Activated T-cell treated with anti-CD3 and anti-CD28 coated beads, Interleukin-2, amount 50 U/mL, for 1 hour (primary cell): ENCODE measurements around the gene HSD11B2.

ENCODE experiments used
- DNase-seq: peaks from one replicate; pipeline ENCODE4 v3.0.0-alpha.2; 2020

HSD11B2 gene

GRCh38 chr16:67436640-67437193 is 5.8 kb downstream of the HSD11B2 start:
- no peak for DNase-seq

GRCh38 chr16:67437513-67437912 is 6.6 kb downstream of the HSD11B2 start:
- no peak for DNase-seq

GRCh38 chr16:67438098-67438791 is 7.3 kb downstream of the HSD11B2 start:
- no peak for DNase-seq

- DNase-seq, result no peak
Measured at GRCh38 chr16:67438824-67439393, 8.0 kb downstream of the HSD11B2 start.

GRCh38 chr16:67441271-67441753 is 10.4 kb downstream of the HSD11B2 start:
- DNase-seq, result no peak

GRCh38 chr16:67441907-67442306 is 11.0 kb downstream of the HSD11B2 start:
- DNase-seq, result no peak

GRCh38 chr16:67442581-67443255 is 11.8 kb downstream of the HSD11B2 start:
- no peak for DNase-seq

- DNase-seq, result no peak
Measured at GRCh38 chr16:67443265-67443664, 12.3 kb downstream of the HSD11B2 start.

- no peak for DNase-seq
Measured at GRCh38 chr16:67444259-67445125, 13.6 kb downstream of the HSD11B2 start.

- DNase-seq, result no peak
Measured at GRCh38 chr16:67445126-67445426, 14.2 kb downstream of the HSD11B2 start.

- DNase-seq, result no peak
Measured at GRCh38 chr16:67445441-67445912, 14.6 kb downstream of the HSD11B2 start.

- DNase-seq, result no peak
Measured at GRCh38 chr16:67445913-67446907, 15.3 kb downstream of the HSD11B2 start.

- no peak for DNase-seq
Measured at GRCh38 chr16:67446968-67447507, 16.1 kb downstream of the HSD11B2 start.

GRCh38 chr16:67447508-67448076 is 16.7 kb downstream of the HSD11B2 start:
- peak; percentile 55 for DNase-seq

GRCh38 chr16:67448580-67448979 is 17.7 kb downstream of the HSD11B2 start:
- DNase-seq, result no peak

- no peak for DNase-seq
Measured at GRCh38 chr16:67449336-67449735, 18.4 kb downstream of the HSD11B2 start.

GRCh38 chr16:67449739-67450138 is 18.8 kb downstream of the HSD11B2 start:
- no peak for DNase-seq

- no peak for DNase-seq
Measured at GRCh38 chr16:67451061-67451703, 20.3 kb downstream of the HSD11B2 start.

- no peak for DNase-seq
Measured at GRCh38 chr16:67451704-67452435, 20.9 kb downstream of the HSD11B2 start.

GRCh38 chr16:67454104-67454503 is 23.2 kb downstream of the HSD11B2 start:
- no peak for DNase-seq
